Spinal cord (tissue), 10 donors: ENCODE data around the gene KBTBD12. TPM values are rescaled to one million over a fixed set of nuclear protein-coding genes. Genes with fewer than 3 reads are reported as not detected.

Source experiments
- DNase-seq, 6 donors: peaks; one replicate each; pipeline versions ENCODE4 v3.0.0 to v3.0.0-alpha.2; 2013 to 2015; ENCODE audit warnings: low spot score in 6 of 6, low read depth in 4 of 6
- H3K27ac ChIP-seq: one replicate; pipeline ENCODE4 v1.5.1; 2013; ENCODE audit warnings: low read depth, low read length, control low read depth
- H3K27me3 ChIP-seq: one replicate; pipeline ENCODE4 v1.6.1; 2013; ENCODE audit warnings: low read length; ENCODE audit not compliant: control insufficient read depth, insufficient read depth
- H3K36me3 ChIP-seq: one replicate; pipeline ENCODE4 v1.6.1; 2013; ENCODE audit warnings: low read length; ENCODE audit not compliant: control insufficient read depth, insufficient read depth
- H3K4me1 ChIP-seq: one replicate; pipeline ENCODE4 v1.6.1; 2013; ENCODE audit warnings: low read length; ENCODE audit not compliant: control insufficient read depth, insufficient read depth
- H3K4me3 ChIP-seq: one replicate; pipeline ENCODE4 v1.5.1; 2013; ENCODE audit warnings: low read depth, low read length, control low read depth
- H3K9me3 ChIP-seq: one replicate; pipeline ENCODE4 v1.6.1; 2013; ENCODE audit warnings: low read length; ENCODE audit not compliant: control insufficient read depth, insufficient read depth
- WGBS: methylation state at CpG from one replicate; pipeline ENCODE4 v1.1.5; 2013; ENCODE audit warnings: missing lambda C conversion rate; ENCODE audit not compliant: insufficient coverage; 5-methylcytosine and 5-hydroxymethylcytosine counted together
- polyA plus RNA-seq, 2 donors: library from polyadenylated mRNA; unstranded; fragments of 120-200 nt; gene quantifications; one replicate each; pipeline ENCODE4 v1.2.1, GENCODE V29; 2013; ENCODE audit not compliant: insufficient read length in 2 of 2
- total RNA-seq, 2 donors: library from RNA; depleted of rRNA in 1 of 2; stranded (reverse); fragments of 120-200 nt in 1 of 2; fragments of >200 nt in 1 of 2; gene quantifications; one replicate each; pipeline versions ENCODE4 v1.2.3 to v1.2.4, GENCODE V29; 2013 to 2014
- donor health status: healthy.

The KBTBD12 gene
- total and polyA plus RNA-seq, 4 donors, result 0.94 to 1.8 (median 1.2) TPM

GRCh38 chr3:127942613-127943012 is 27.6 kb downstream of the KBTBD12 start:
- Histone ChIP-seq H3K9me3 (no peaks in the 10 kb centered on the region), H3K4me3 (no peak overlapping the region), H3K27ac (no peak overlapping the region), H3K27me3 (no peaks in the 10 kb centered on the region), H3K36me3 (no peaks in the 10 kb centered on the region), H3K4me1 (no peaks in the 10 kb centered on the region)
- no peak for DNase-seq

DNA sequence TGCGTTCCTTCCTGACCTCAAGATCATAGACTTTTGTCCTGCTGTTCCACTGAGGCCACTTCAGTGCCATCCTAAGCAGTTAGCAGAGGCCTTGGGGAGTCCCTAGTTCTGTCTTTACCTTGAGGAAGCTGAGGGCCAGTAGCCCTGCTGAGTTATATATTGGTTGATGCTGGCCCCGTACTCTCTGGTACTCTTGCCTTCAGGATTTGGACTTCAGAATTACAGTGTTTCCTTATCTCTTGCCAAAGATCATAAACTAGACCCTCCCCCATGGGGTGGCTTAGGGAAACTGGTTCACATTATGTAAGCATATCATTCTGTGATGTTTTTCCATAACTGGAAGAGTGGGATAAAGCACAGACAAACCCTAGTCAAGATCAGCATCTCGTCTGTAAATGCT is 33.2 kb downstream of the KBTBD12 start:
- Histone ChIP-seq H3K4me3 (no peak overlapping the region), H3K4me1 (no peaks in the 10 kb centered on the region), H3K9me3 (no peaks in the 10 kb centered on the region), H3K27ac (no peak overlapping the region), H3K36me3 (no peaks in the 10 kb centered on the region), H3K27me3 (no peaks in the 10 kb centered on the region)
- 50% methylated on average over 1 of the region's 3 CpGs for WGBS
- no peak for DNase-seq

- no peaks in the 10 kb centered on the region for H3K27me3 ChIP-seq
- DNase-seq, result no peak
- H3K4me3 ChIP-seq, result no peak overlapping the region
- H3K9me3 ChIP-seq, result no peaks in the 10 kb centered on the region
- H3K36me3 ChIP-seq, result no peaks in the 10 kb centered on the region
- H3K27ac ChIP-seq, result no peak overlapping the region
- H3K4me1 ChIP-seq, result peaks cover under 1% of the 10 kb centered on the region
- 100% methylated on average over 1 of the region's 2 CpGs for WGBS
These were observed 34.5 kb downstream of the KBTBD12 start for GRCh38 chr3:127949446-127950055.

DNA sequence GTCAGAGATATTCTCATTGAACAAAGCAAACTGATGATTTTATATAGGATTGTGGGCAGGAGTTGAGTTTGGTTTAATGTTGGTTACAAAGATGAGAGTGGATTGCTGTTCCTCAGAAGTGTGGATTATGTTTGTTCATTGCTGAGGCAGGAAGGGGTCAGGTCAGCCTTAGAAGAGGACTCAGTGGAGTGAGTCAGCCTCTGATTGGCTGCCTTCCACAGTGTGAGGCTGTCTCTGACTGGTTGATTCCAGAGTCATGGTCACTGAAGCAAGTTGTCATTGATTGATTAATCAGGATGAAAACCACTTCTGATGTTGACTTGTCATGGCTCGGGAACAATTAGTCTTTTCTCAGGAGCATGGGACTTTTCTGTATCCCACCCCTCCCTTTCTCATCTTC is 36.2 kb downstream of the KBTBD12 start:
- H3K4me3 ChIP-seq, result no peak overlapping the region
- no peaks in the 10 kb centered on the region for H3K36me3 ChIP-seq
- H3K27ac ChIP-seq, result no peak overlapping the region
- no CpG with 5 or more reads among the region's 1 CpG for WGBS
- no peak for DNase-seq
- H3K9me3 ChIP-seq, result no peaks in the 10 kb centered on the region
- no peaks in the 10 kb centered on the region for H3K27me3 ChIP-seq
- peaks cover 4% of the 10 kb centered on the region for H3K4me1 ChIP-seq

DNA sequence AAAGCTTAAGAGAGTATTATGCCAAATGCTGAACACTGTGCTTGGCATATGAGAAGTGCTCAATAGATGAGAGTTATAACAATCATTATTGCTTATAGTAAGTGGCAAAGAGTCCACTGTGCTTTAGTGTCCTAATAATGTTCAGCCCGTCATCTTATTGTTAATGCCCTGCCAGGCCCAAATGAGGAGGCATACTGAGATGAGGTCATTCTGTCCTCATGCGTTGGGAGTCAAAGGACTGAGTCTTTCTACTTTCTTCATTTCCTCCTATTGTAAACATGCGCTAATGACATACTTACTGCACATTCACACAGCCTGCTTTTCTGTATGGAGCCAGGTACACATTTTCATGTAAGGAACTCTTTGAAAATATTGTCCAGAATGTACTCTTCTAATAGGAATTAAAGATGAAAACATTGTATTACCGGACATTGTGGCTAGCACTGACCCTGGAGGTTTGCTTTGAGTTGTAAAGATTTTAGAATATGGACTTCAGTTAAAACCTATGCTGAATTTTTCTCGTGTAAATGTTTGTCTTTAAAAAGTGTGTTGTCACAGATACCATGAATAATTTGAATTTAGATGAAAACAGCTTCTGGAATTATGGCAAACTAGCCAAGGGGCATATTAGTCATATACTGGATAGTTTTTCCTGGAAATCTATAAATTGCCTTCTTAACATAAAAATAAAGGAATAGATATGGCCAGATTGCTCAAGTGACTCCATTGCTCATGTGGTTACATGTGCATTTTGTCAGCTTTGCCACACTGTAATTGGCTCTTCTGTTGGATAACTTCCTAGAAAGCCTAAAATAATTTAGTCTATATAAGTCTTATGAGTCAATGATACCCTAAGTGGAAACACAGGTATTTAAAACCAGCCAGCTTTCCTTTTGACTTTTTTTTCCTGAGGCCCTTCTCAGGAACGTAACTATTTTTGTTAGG is 38.3 kb downstream of the KBTBD12 start:
- Histone ChIP-seq H3K9me3 (no peaks in the 10 kb centered on the region), H3K27ac (no peak overlapping the region), H3K36me3 (no peaks in the 10 kb centered on the region), H3K27me3 (no peaks in the 10 kb centered on the region), H3K4me3 (no peak overlapping the region), H3K4me1 (peaks cover 4% of the 10 kb centered on the region)
- DNase-seq, result peak in 2 of 6 donors; percentile 60 to 61
- 92% methylated on average over 2 of the region's 6 CpGs for WGBS

DNA sequence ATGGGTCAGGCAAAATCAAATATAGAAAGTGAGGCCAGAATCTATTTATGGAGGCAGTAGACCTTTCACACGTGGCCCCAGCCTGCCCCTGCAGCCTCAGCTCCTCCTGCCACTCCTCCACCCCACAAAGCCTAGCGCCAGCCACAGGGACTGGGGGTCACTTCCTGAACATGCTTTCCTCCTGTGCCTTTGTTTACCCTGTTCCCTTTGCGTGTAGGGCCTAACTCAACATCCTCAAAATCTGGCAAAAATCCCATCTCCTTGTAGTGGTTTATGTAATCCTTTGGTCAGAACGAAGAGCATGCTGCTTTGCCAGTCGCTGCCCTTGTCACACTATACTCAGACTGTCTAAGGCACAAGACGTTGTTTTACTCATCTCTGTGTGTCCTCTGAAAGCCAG is 39.6 kb downstream of the KBTBD12 start:
- Histone ChIP-seq H3K4me1 (peaks cover 4% of the 10 kb centered on the region), H3K27me3 (no peaks in the 10 kb centered on the region), H3K36me3 (no peaks in the 10 kb centered on the region), H3K4me3 (no peak overlapping the region), H3K9me3 (no peaks in the 10 kb centered on the region), H3K27ac (no peak overlapping the region)
- peak in 1 of 6 donors; percentile 21 for DNase-seq
- 67% methylated on average over 2 of the region's 6 CpGs for WGBS

DNA sequence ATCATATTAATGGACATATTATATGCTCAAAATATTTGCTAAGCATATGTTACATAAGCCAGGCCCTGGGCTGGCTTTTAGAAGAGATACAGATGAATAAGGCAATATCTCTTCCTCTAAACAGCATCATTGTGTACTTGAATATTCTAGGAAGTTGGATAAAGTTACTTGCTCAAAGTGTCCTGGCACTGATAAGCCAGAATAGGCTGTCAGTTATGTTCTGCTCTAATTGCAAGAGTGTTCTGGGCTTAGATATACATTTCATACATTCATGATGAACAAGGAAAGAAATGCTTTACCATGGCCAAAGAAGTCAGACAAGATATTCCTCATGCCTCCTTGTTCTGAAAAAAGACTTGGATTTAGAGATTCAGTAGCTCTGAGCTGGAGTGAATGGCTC is 40.7 kb downstream of the KBTBD12 start:
- Histone ChIP-seq H3K9me3 (no peaks in the 10 kb centered on the region), H3K27me3 (no peaks in the 10 kb centered on the region), H3K36me3 (no peaks in the 10 kb centered on the region), H3K4me3 (no peak overlapping the region), H3K4me1 (peaks cover 8% of the 10 kb centered on the region), H3K27ac (no peak overlapping the region)
- DNase-seq, result no peak

DNA sequence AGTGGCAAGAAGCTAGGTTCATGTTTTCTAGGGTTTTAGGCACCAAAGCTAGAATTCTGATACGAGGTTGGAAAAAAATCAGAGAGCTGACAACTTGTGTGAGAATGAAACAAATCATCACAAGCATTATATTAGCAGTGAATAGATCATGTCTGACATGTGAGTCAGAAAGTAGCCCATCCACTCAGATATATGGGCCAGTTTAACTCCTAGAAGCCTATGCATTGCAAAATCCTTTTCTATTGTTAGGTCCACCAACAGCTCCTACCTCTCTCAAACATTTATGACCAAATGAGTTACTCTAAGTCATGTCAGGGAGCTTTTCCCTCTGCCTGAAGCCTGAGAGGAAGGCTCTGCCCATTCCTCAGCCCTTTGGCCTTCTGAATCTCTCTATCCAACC is 44.0 kb downstream of the KBTBD12 start:
- H3K9me3 ChIP-seq, result no peaks in the 10 kb centered on the region
- no peaks in the 10 kb centered on the region for H3K36me3 ChIP-seq
- peaks cover 16% of the 10 kb centered on the region for H3K4me1 ChIP-seq
- H3K4me3 ChIP-seq, result no peak overlapping the region
- no peaks in the 10 kb centered on the region for H3K27me3 ChIP-seq
- H3K27ac ChIP-seq, result no peak overlapping the region
- DNase-seq, result no peak
- no CpG with 5 or more reads among the region's 1 CpG for WGBS

GRCh38 chr3:127959873-127960272 is 44.8 kb downstream of the KBTBD12 start:
- 0% methylated on average over 1 of the region's 4 CpGs for WGBS
- H3K36me3 ChIP-seq, result no peaks in the 10 kb centered on the region
- no peak overlapping the region for H3K4me3 ChIP-seq
- H3K4me1 ChIP-seq, result peaks cover 12% of the 10 kb centered on the region
- H3K9me3 ChIP-seq, result no peaks in the 10 kb centered on the region
- DNase-seq, result peak in 2 of 6 donors; percentile 73 to 86
- H3K27ac ChIP-seq, result no peak overlapping the region
- H3K27me3 ChIP-seq, result no peaks in the 10 kb centered on the region
